NCI-H2029 (cell line): ENCODE results near the gene PTPRN2.
"Not testable (repeated sequence)": the region's sequence is repeated elsewhere in the genome, so short reads cannot be mapped to it uniquely, and the experiment has no call there.

Experiments used
- DNase-seq: peaks from one replicate; lab custom pipeline; 2025; lab: John Stamatoyannopoulos, UW

The PTPRN2 gene

GRCh38 chr7:158384746-158385145 lies 202.9 kb downstream of the PTPRN2 start:
- no peak for DNase-seq

GRCh38 chr7:158383665-158384064 lies 204.0 kb downstream of the PTPRN2 start:
- DNase-seq = no peak

- no peak for DNase-seq
Measured at GRCh38 chr7:158382363-158383254, 205.0 kb downstream of the PTPRN2 start.

- DNase-seq = no peak
Measured at GRCh38 chr7:158381956-158382355, 205.7 kb downstream of the PTPRN2 start.

- DNase-seq = no peak
Measured at GRCh38 chr7:158378978-158379377, 208.6 kb downstream of the PTPRN2 start.

- peak; percentile 95 for DNase-seq
Measured at GRCh38 chr7:158377800-158378623, 209.6 kb downstream of the PTPRN2 start.

GRCh38 chr7:158376839-158377186 lies 210.8 kb downstream of the PTPRN2 start:
- DNase-seq = not testable (repeated sequence)

GRCh38 chr7:158376146-158376838 lies 211.3 kb downstream of the PTPRN2 start:
- not testable (repeated sequence) for DNase-seq

GRCh38 chr7:158375034-158375433 lies 212.6 kb downstream of the PTPRN2 start:
- no peak for DNase-seq

- DNase-seq = no peak
Measured at GRCh38 chr7:158374586-158374985, 213.0 kb downstream of the PTPRN2 start.

GRCh38 chr7:158374146-158374545 lies 213.5 kb downstream of the PTPRN2 start:
- DNase-seq = no peak

GRCh38 chr7:158373476-158374133 lies 214.0 kb downstream of the PTPRN2 start:
- no peak for DNase-seq

- DNase-seq = no peak
Measured at GRCh38 chr7:158372400-158373342, 215.0 kb downstream of the PTPRN2 start.

GRCh38 chr7:158371856-158372255 lies 215.8 kb downstream of the PTPRN2 start:
- DNase-seq = no peak

GRCh38 chr7:158369866-158370265 lies 217.8 kb downstream of the PTPRN2 start:
- DNase-seq = no peak

GRCh38 chr7:158369290-158369689 lies 218.3 kb downstream of the PTPRN2 start:
- DNase-seq = no peak

- DNase-seq = no peak
Measured at GRCh38 chr7:158368449-158368848, 219.2 kb downstream of the PTPRN2 start.

GRCh38 chr7:158367634-158367982 lies 220.0 kb downstream of the PTPRN2 start:
- no peak for DNase-seq

- no peak for DNase-seq
Measured at GRCh38 chr7:158366916-158367633, 220.5 kb downstream of the PTPRN2 start.

- DNase-seq = no peak
Measured at GRCh38 chr7:158366346-158366745, 221.3 kb downstream of the PTPRN2 start.
